ENCODE results near the gene BEND7. TPM values are rescaled to one million over a fixed set of nuclear protein-coding genes. Genes with fewer than 3 reads are reported as not detected.

BEND7 gene, protein sequence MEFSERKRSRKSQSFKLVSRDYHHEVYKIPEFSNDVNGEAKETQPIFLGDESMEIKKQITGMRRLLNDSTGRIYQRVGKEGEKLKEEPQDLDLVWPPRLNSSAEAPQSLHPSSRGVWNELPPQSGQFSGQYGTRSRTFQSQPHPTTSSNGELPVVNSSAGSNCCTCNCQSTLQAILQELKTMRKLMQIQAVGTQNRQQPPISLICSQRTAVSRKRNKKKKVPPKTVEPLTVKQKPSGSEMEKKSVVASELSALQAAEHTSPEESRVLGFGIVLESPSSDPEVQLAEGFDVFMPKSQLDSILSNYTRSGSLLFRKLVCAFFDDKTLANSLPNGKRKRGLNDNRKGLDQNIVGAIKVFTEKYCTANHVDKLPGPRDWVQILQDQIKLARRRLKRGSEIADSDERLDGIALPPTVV
- total RNA-seq = 5.6 TPM
- 1 to 10 TPM; 5.0 to 7.3 (median 6.2) TPM for polyA plus RNA-seq (ENCODE audit: insufficient read depth in 1 of 8, insufficient read length in 8 of 8, low replicate concordance in 1 of 8)
- long read RNA-seq, donor 1 = 0 reads
- long read RNA-seq, donor 2 = 0 reads
- long read RNA-seq, donor 3 = 0 reads
- long read RNA-seq, donor 4 = 0 reads
- long read RNA-seq, donor 5 = 0 reads
- long read RNA-seq, donor 6 = 0 reads
- long read RNA-seq, donor 7 = 0 reads
- long read RNA-seq, donor 8 = 0 reads
- long read RNA-seq, donor 9 = 0 reads
- long read RNA-seq, donor 10 = 0 reads
- long read RNA-seq, donor 11 = 0 reads

GRCh38 chr10:13528875-13529713, at the start of gene BEND7:
TSS of gene BEND7 (minus strand) at chr10:13529014. CDS start at chr10:13528533, 481 bp downstream.
- no peak within 1 kb of the TSS for H3K27ac ChIP-seq (ENCODE audit: low read length)

DNA sequence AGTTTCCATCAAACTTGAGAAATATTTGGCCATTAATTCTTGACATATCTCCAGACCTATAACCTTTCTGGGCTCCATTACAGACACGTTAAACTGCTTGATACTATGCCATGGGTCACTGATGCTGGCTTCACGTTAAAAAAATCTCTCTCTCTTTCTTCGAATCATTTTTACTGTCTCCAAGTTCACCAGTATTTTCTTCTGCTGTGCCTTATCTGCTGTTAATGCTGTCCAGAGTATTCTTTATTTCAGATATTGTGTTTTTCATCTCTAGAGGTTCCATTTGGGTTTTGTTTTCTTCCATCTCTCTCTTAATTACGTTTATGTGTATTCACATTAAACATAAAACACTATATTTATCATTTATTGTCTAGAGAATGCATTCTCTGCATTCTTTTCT, 45.1 kb upstream of the BEND7 start:
- H3K4me3 ChIP-seq (ENCODE audit: low read length) = no peak overlapping the region
- no peaks in the 10 kb centered on the region for H3K36me3 ChIP-seq (ENCODE audit: control insufficient read depth, insufficient read depth, low read length)
- 60% methylated on average over 1 of the region's 4 CpGs for WGBS (ENCODE audit: insufficient coverage)
- H3K4me1 ChIP-seq (ENCODE audit: control insufficient read depth, insufficient read depth, low read length) = no peaks in the 10 kb centered on the region
- H3K27me3 ChIP-seq (ENCODE audit: control insufficient read depth, insufficient read depth, low read length) = peaks cover 3% of the 10 kb centered on the region
- H3K9me3 ChIP-seq (replicated peaks; ENCODE audit: control insufficient read depth, low read depth, low read length) = no peaks in the 10 kb centered on the region
- no peak for DNase-seq
- H3K27ac ChIP-seq (ENCODE audit: low read length) = no peak overlapping the region

More at GRCh38 chr10:13528875-13529713, at the start of gene BEND7:
- Histone ChIP-seq H3K27me3 (ENCODE audit: control insufficient read depth, insufficient read depth, low read length) (peaks cover 14% of the 10 kb centered on the region), H3K9me3 (replicated peaks; ENCODE audit: control insufficient read depth, low read depth, low read length) (no peaks in the 10 kb centered on the region), H3K36me3 (ENCODE audit: control insufficient read depth, insufficient read depth, low read length) (no peaks in the 10 kb centered on the region), H3K4me3 (ENCODE audit: low read length) (peak within 1 kb of the TSS; percentile 49), H3K4me1 (ENCODE audit: control insufficient read depth, insufficient read depth, low read length) (peaks cover 7% of the 10 kb centered on the region)
- DNase-seq = peak; percentile 55
- WGBS (ENCODE audit: insufficient coverage) = 3% methylated on average over 75 of the region's 98 CpGs

- Histone ChIP-seq H3K4me1 (ENCODE audit: control insufficient read depth, insufficient read depth, low read length) (no peaks in the 10 kb centered on the region), H3K9me3 (replicated peaks; ENCODE audit: control insufficient read depth, low read depth, low read length) (no peaks in the 10 kb centered on the region), H3K36me3 (ENCODE audit: control insufficient read depth, insufficient read depth, low read length) (no peaks in the 10 kb centered on the region), H3K27ac (ENCODE audit: low read length) (no peak overlapping the region), H3K4me3 (ENCODE audit: low read length) (no peak overlapping the region), H3K27me3 (ENCODE audit: control insufficient read depth, insufficient read depth, low read length) (peaks cover 3% of the 10 kb centered on the region)
- no peak for DNase-seq
- WGBS (ENCODE audit: insufficient coverage) = 60% methylated on average over 1 of the region's 5 CpGs
Observed at GRCh38 chr10:13571541-13571940, 42.7 kb upstream of the BEND7 start.

- Histone ChIP-seq H3K27ac (ENCODE audit: low read length) (no peak overlapping the region), H3K36me3 (ENCODE audit: control insufficient read depth, insufficient read depth, low read length) (no peaks in the 10 kb centered on the region), H3K4me3 (ENCODE audit: low read length) (no peak overlapping the region), H3K4me1 (ENCODE audit: control insufficient read depth, insufficient read depth, low read length) (no peaks in the 10 kb centered on the region), H3K27me3 (ENCODE audit: control insufficient read depth, insufficient read depth, low read length) (peaks cover 3% of the 10 kb centered on the region), H3K9me3 (replicated peaks; ENCODE audit: control insufficient read depth, low read depth, low read length) (no peaks in the 10 kb centered on the region)
- no peak for DNase-seq
- no CpG with 5 or more reads among the region's 1 CpG for WGBS (ENCODE audit: insufficient coverage)
Observed at GRCh38 chr10:13567030-13567429, 38.2 kb upstream of the BEND7 start.

- H3K9me3 ChIP-seq (replicated peaks; ENCODE audit: control insufficient read depth, low read depth, low read length) = no peaks in the 10 kb centered on the region
- no peak for DNase-seq
- H3K4me3 ChIP-seq (ENCODE audit: low read length) = no peak overlapping the region
- H3K36me3 ChIP-seq (ENCODE audit: control insufficient read depth, insufficient read depth, low read length) = no peaks in the 10 kb centered on the region
- no peaks in the 10 kb centered on the region for H3K27me3 ChIP-seq (ENCODE audit: control insufficient read depth, insufficient read depth, low read length)
- H3K4me1 ChIP-seq (ENCODE audit: control insufficient read depth, insufficient read depth, low read length) = no peaks in the 10 kb centered on the region
- 91% methylated on average over 1 of the region's 3 CpGs for WGBS (ENCODE audit: insufficient coverage)
- H3K27ac ChIP-seq (ENCODE audit: low read length) = no peak overlapping the region
Observed at GRCh38 chr10:13564576-13564975, 35.8 kb upstream of the BEND7 start.

- 92% methylated on average over 8 of the region's 11 CpGs for WGBS (ENCODE audit: insufficient coverage)
- no peak overlapping the region for H3K4me3 ChIP-seq (ENCODE audit: low read length)
- H3K36me3 ChIP-seq (ENCODE audit: control insufficient read depth, insufficient read depth, low read length) = no peaks in the 10 kb centered on the region
- H3K27ac ChIP-seq (ENCODE audit: low read length) = no peak overlapping the region
- no peaks in the 10 kb centered on the region for H3K4me1 ChIP-seq (ENCODE audit: control insufficient read depth, insufficient read depth, low read length)
- no peaks in the 10 kb centered on the region for H3K27me3 ChIP-seq (ENCODE audit: control insufficient read depth, insufficient read depth, low read length)
- no peak for DNase-seq
- no peaks in the 10 kb centered on the region for H3K9me3 ChIP-seq (replicated peaks; ENCODE audit: control insufficient read depth, low read depth, low read length)
Observed at GRCh38 chr10:13563481-13564445, 34.9 kb upstream of the BEND7 start.

DNA sequence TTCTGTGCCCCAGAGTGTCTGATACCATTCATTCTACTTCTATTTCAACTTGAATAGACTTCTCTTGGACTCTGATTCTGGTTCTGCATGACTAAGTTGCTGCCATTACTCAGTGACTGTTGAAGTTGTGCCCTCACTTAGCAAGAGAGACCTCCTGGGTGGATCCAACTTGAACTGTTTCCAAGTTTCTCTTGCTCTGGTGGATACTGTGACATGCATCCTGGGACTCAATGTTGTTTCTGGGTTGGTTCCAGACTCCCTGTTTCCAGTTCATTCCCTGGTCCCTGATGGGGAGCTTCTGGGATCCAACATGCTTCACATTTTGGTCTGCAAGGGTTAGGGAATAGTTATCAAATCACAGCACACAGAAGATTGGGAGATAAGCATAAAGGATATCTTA, 31.8 kb upstream of the BEND7 start:
- Histone ChIP-seq H3K27me3 (ENCODE audit: control insufficient read depth, insufficient read depth, low read length) (no peaks in the 10 kb centered on the region), H3K4me3 (ENCODE audit: low read length) (no peak overlapping the region), H3K9me3 (replicated peaks; ENCODE audit: control insufficient read depth, low read depth, low read length) (no peaks in the 10 kb centered on the region), H3K36me3 (ENCODE audit: control insufficient read depth, insufficient read depth, low read length) (no peaks in the 10 kb centered on the region), H3K4me1 (ENCODE audit: control insufficient read depth, insufficient read depth, low read length) (no peaks in the 10 kb centered on the region), H3K27ac (ENCODE audit: low read length) (no peak overlapping the region)
- no peak for DNase-seq

DNA sequence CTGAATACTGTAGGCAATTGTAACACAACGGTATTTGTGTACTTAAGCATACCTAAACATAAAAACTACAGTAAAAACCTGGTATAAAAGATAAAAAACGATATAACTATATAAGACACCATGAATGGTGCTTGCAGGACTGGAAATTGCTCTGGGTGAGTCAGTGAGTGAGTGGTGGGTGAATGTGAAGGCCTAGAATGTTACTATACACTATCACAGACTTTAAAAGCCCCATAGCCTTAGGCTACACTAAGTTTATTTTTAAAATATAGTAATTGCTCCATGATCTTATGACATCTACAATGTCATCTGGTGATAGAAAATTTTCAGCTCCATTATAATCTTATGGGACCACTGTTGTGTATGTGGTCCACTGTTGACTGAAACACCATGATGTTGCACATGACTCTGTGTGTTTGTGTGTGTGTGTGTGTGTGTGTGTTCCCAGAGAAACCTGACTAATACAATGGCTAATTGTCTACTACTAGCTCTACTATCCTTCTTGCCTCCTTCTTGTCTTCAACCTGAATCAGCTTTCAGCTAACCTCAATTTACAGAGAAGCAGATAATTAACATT, 30.4 kb upstream of the BEND7 start:
- no peaks in the 10 kb centered on the region for H3K9me3 ChIP-seq (replicated peaks; ENCODE audit: control insufficient read depth, low read depth, low read length)
- H3K4me1 ChIP-seq (ENCODE audit: control insufficient read depth, insufficient read depth, low read length) = no peaks in the 10 kb centered on the region
- no CpG with 5 or more reads among the region's 2 CpGs for WGBS (ENCODE audit: insufficient coverage)
- no peak overlapping the region for H3K4me3 ChIP-seq (ENCODE audit: low read length)
- no peaks in the 10 kb centered on the region for H3K27me3 ChIP-seq (ENCODE audit: control insufficient read depth, insufficient read depth, low read length)
- no peak for DNase-seq
- H3K27ac ChIP-seq (ENCODE audit: low read length) = no peak overlapping the region
- no peaks in the 10 kb centered on the region for H3K36me3 ChIP-seq (ENCODE audit: control insufficient read depth, insufficient read depth, low read length)

GRCh38 chr10:13555884-13556510, 27.2 kb upstream of the BEND7 start:
- Histone ChIP-seq H3K4me1 (ENCODE audit: control insufficient read depth, insufficient read depth, low read length) (no peaks in the 10 kb centered on the region), H3K27me3 (ENCODE audit: control insufficient read depth, insufficient read depth, low read length) (no peaks in the 10 kb centered on the region), H3K27ac (ENCODE audit: low read length) (no peak overlapping the region), H3K4me3 (ENCODE audit: low read length) (no peak overlapping the region), H3K36me3 (ENCODE audit: control insufficient read depth, insufficient read depth, low read length) (no peaks in the 10 kb centered on the region), H3K9me3 (replicated peaks; ENCODE audit: control insufficient read depth, low read depth, low read length) (no peaks in the 10 kb centered on the region)
- DNase-seq = no peak
- 50% methylated on average over 2 of the region's 2 CpGs for WGBS (ENCODE audit: insufficient coverage)
